GM19351 (cell line): ENCODE results near the gene ZNF627.
"Not testable (repeated sequence)": the region's sequence is repeated elsewhere in the genome, so short reads cannot be mapped to it uniquely, and the experiment has no call there.

Experiments used
- ATAC-seq: cut with Tn5 transposase; IDR thresholded peaks from one replicate; pipeline ENCODE4 v1.9.1; 2021; ENCODE audit warnings: mild to moderate bottlenecking, moderate library complexity; ENCODE audit not compliant: unreplicated experiment

Gene ZNF627

GRCh38 chr19:11597202-11598102 is at the start of gene ZNF627:
TSS of gene ZNF627 (plus strand) at chr19:11597483. CDS start at chr19:11597628, 145 bp downstream.
- peak; percentile 98 for ATAC-seq

- no peak for ATAC-seq
Observed at GRCh38 chr19:11547929-11548700, 49.2 kb upstream of the ZNF627 start.

- ATAC-seq = no peak
Observed at GRCh38 chr19:11549386-11549953, 47.8 kb upstream of the ZNF627 start.

- ATAC-seq = no peak
Observed at GRCh38 chr19:11550265-11550664, 47.0 kb upstream of the ZNF627 start.

- ATAC-seq = no peak
Observed at GRCh38 chr19:11551603-11552235, 45.6 kb upstream of the ZNF627 start.

GRCh38 chr19:11552666-11553372 is 44.5 kb upstream of the ZNF627 start:
- ATAC-seq = no peak

- no peak for ATAC-seq
Observed at GRCh38 chr19:11554160-11554559, 43.1 kb upstream of the ZNF627 start.

- ATAC-seq = no peak
Observed at GRCh38 chr19:11555246-11555645, 42.0 kb upstream of the ZNF627 start.

GRCh38 chr19:11556634-11557420 is 40.5 kb upstream of the ZNF627 start:
- no peak for ATAC-seq

GRCh38 chr19:11558881-11559828 is 38.1 kb upstream of the ZNF627 start, which contains the start of gene ELOF1:
TSS of gene ELOF1 (minus strand) at chr19:11559230. CDS start at chr19:11554347, 4,883 bp downstream.
- ATAC-seq = peak; percentile 75

GRCh38 chr19:11560404-11561051 is 36.8 kb upstream of the ZNF627 start:
- peak; percentile 62 for ATAC-seq

GRCh38 chr19:11563532-11563931 is 33.8 kb upstream of the ZNF627 start:
- no peak for ATAC-seq

GRCh38 chr19:11564082-11564807 is 33.0 kb upstream of the ZNF627 start:
- ATAC-seq = not testable (repeated sequence)

- not testable (repeated sequence) for ATAC-seq
Observed at GRCh38 chr19:11565649-11565980, 31.7 kb upstream of the ZNF627 start.

- no peak for ATAC-seq
Observed at GRCh38 chr19:11566164-11566563, 31.1 kb upstream of the ZNF627 start.

- ATAC-seq = no peak
Observed at GRCh38 chr19:11570039-11570462, 27.2 kb upstream of the ZNF627 start.

GRCh38 chr19:11573354-11573753 is 23.9 kb upstream of the ZNF627 start:
- not testable (repeated sequence) for ATAC-seq
